ENCODE results near the gene DNAJA4.

Gene DNAJA4

DNA sequence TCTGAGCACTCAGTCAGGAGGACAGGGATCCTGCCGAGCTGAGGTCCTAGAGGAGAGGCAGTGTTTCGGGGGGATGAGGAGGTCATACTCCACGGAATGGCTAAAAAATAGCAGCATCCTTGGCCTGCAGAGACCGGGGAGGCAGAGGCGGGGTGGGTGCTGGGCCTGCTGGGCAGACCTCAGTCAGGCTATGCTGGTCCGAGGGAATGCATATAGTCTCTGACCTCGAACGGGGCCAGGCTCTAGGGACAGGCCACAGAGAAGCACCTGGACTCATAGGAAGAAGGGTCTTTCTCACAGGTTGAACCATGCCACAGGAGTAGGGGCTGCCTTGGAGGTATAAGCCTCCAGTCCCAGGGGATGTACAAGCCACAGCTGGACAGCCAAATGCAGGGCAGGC is 49.0 kb downstream of the DNAJA4 start:
- DNase-seq = no peak

DNA sequence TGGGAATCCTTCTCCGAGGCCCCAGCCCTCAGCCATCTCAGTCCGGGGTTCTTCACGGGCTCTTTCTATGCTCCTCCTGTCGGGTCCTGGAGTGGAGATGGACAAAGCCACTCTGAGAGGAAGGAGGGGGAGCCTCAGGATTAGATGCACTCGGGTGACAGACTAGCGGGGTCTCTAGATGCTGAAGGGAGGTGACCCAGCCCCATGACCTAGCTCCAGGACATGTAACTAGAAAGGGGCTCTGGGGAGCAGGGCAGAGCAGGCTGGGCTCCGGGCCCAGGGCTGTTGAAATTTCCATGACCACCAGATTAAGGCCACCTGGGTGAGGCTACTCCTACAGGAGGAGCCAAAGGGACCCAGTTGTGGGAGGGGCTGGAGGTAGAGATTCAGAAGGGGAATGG is 49.8 kb downstream of the DNAJA4 start:
- no peak for DNase-seq

DNA sequence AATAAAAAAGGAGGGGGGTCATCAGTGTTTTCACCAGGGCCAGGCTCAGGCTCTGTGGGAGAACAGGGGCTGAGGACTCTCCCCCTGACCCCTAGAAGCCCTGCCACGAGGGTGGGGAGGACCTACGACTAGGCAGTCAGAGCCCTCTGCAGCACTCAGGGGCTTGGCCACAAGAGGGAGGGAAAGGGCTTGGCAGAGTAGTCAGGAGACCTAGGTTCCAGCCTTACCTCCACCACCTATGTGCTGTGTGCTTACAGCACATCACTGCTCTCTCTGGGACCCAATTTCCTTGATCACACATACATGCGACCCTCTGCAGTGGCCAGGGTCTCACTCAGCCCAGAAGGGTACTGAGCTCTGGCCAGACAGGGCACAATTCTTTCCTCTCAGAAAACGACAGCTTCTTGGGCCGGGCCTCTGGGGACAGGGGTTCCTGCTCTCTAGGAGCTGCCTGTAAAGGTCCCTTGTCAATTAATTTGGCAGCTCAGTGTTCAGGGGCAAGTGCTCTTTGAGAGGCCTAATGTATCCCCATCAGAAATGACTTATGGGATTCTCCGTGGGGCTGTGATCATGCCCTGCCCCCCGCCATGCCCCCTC is 51.4 kb downstream of the DNAJA4 start:
- peak in 8 of 58 donors; percentile 7 to 48 (median 28) for DNase-seq

DNA sequence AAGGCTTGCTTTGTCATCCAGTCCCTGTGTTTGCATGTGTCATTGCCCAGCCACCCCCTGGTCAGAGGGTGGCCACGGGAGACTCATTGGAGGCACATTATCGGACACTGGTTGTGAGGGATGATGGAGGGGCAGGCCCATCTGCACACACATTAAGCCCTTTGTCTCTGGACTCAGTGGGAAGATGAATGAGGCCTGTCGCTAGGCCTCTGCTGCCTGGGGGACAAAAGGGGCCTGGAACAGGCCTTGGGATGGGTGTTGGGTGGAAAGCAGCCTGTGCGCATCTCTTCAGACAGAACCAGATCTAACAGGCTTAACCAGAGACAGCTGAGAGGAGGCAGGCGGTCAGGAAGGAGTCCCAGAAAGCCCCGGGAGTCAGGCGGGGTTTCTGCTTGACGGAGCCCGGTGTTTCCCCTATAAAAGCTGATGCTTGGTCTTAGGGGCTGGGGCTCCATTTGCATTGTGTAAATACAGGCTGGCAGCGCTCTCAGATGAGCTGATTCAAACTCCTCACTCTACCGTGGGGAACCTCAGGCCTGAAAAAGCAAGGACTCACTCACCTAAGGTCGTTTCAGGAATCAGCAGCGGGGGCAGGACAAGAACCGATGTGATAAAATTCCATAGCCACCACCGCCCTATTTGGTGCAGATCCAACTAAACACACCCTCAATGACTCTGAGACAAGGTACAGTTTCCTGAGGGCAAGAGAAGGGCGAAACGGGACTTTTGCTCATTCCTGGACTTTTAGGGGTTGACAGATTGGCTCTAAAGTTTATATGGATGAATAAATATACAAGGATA is 52.1 kb downstream of the DNAJA4 start:
- peak in 49 of 58 donors; percentile 4 to 89 (median 57) for DNase-seq

DNA sequence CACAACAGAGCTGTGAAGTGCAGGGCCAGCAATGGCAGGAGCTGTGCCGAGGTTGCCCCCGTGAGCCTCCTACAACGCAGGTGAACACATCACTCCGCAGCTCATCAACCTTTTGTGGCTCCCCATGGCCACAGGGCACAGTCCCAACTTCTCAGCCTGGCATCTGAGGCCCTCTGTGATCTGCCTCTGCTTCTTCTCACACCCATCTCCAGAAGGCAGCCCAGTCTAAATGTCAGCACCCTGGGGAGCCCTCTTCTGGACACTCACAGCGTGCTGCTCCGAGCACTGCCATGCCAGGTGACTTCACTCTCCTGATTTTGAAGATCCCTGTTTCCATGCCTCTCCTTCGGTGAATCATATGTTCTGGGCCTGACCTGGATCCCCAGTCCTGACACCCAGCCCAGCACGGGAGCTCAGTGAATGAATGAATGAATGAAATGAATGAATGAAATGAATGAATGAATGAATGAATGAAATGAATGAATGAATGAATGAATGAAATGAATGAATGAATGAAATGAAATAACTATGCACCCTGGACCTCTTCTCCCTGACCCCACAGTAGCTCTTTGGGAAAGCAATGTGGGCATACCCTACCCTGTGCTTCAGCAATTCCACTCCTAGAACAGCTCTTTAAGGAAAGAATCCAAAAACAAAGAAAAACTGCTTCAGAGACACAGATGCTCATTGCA is 52.9 kb downstream of the DNAJA4 start:
- peak in 1 of 58 donors; percentile 6 for DNase-seq

DNA sequence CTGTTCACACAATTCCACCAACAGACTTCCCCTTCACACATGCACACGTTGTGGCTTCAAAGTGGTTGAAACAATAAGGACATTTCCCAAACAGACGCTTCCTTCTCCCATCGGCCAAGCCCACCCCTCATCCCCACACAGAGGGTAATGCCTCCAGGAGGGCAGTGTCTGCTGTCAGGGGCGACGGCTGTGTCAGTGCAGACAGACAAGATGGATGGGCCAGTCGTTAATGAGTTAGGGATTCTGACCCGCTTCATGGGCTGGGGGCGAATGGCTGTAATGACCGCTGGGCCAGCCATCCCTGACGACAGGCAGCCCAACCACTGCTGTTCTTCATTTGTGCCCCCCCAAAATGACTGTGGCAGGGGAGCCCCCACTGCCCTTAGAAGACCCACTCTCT is 55.2 kb downstream of the DNAJA4 start:
- DNase-seq = no peak

DNA sequence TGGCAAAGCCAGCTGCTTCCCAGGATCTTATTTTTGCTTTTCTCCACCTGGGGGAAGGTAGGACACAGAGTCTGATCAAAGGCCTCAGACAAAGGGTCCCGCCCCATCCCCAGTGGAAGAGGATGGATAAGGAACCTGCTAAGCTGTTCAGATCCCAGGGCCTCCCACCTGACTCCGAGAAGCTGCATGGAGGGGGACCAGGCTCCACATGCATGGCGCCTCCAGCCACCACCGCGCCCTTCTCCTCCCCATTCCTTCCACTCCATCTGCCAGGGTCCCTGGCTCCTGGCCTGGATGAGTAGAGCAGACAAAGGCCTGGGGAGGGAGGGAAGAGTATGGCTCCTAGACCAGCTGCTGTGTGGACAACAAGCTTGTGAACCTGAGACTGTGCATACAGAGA is 55.8 kb downstream of the DNAJA4 start:
- no peak for DNase-seq

DNA sequence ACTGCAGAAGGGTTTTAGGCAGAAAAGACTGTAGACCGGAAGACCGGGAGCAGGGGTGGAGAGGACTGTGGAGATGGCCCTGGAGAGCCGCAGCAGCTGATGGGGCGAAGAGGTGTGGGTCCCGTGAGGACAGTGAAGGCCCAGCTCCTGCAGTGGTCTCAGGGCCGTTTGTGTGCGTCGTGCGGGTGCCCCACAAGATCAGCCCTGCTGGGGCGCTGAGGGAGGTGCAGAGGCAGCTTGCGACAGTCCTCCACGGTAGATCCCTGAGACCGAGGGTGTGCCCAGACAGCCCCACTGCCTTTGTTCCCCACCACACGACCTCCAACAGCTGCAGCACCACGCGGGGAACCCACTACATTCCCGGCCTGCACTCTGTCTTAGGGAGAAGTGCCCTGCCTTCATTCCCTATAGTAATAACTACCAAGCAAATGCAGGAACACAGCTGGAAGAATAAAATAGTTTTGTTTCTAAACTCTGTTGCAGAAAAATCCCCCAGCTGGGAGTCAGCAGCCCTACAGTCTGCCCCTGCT is 56.7 kb downstream of the DNAJA4 start:
- DNase-seq = no peak

DNA sequence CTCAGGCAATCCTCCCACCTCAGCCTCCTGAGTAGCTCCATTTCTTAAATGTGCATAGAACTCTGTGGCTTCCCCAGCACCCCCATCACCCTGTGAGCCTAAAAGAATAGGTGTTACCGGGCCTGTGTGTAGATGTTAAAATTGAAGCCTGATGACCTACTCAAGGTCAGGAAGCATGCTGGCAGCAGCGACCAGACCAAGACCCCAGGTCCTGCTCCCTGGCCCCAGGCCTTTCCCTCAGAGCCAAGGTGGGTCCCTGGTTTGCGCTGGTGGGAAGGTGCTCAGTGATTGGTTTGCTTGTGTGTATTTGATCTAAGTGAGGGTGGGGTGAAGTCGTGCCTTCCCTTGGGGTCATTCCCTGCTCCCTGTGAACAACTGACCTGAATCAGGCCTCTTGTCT is 57.4 kb downstream of the DNAJA4 start:
- no peak for DNase-seq

DNA sequence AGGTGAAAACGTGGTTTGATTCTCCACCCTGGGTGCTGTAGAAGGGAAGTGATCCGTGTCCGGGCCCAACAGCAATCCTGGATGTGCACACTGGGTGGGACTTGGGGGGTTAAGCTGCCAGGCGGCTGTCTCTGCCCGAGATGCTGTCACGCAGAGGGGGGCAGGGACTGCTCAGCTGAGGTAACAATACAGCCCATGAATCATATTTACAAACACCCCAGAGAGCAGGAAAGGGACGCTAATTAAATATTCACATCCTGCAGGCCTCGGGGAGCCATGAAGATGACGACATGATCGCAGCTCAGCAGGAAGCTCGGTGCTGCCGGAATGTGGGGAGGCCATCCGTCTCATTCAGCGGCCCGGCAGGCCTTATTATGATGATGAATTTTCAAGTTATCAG is 57.9 kb downstream of the DNAJA4 start:
- no peak for DNase-seq

DNA sequence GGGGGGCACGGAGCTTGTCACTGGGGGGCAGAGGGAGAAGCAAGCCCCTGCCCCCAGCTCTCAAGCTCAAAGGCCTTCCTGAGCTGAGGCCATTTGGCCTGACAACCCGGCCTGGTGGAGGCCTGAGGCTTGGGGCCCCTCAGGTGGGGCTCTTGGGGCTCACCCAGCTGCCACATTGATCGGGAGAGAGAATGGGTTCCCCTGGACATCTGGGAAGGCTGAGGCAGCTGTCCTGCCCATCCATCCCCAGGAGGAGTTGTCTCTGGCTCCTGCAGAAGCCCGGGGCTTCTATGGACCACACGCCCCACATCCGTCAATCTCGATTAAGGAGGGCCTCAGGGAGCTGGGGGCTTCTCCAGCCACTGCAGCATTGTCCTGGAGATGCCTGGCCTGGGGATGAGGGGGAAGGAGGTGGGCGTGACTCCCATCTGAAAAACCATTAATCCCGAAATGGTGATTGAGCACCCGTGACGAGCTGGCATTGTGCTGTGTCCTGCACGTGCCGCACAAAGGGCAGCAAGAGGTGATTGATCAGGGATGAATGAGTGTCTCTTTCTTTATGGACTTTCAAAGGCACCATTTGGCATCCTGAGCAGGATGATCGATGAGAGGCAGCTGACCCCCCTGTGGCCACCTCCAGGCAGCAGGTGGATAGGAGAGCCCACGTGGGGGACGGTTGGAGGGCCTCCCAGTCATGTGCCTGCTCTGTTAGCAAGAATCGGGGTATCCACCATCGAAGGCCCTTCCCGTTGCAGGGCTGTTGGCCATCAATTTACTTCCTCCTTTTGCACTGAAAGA is 58.6 kb downstream of the DNAJA4 start:
- DNase-seq = no peak

DNA sequence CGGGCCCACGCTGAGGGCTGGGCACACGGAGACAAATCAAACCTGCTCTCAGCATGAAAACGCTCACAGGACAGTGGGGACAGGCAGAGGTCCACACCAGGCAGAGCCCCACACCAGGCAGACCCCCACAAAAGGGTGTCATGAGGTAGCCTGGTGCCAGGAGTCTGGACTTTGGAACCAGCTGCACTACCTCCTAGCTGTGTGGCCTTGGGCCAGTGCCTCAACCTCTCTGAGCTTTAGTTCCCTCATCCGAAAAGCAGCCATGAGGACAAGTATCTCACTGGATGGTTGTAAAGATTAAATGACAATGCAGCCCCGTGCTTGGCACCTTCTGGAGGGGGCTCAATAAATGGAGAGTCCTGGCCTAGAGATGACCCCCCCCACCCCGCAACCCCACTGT is 59.3 kb downstream of the DNAJA4 start:
- DNase-seq = no peak

DNA sequence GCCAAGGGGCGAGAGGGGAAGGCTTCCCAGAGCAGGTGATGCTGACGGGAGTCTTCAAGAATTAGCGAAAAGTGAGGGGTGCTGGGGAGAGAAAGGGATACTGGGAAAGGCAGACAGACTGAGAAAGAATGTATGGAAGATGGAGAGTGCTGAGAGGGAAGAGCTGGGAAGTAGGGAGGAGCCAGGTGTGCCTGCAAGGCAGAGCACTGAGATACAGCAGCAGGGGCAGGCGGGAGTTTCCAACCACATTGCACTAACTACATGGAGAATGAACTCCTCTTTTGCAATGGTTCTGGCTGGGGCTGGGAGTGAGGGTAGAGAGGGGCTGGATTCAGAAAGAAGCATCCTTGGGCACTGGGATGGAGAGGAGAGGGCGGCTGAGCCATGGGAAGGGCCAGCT is 59.8 kb downstream of the DNAJA4 start:
- DNase-seq = no peak

DNA sequence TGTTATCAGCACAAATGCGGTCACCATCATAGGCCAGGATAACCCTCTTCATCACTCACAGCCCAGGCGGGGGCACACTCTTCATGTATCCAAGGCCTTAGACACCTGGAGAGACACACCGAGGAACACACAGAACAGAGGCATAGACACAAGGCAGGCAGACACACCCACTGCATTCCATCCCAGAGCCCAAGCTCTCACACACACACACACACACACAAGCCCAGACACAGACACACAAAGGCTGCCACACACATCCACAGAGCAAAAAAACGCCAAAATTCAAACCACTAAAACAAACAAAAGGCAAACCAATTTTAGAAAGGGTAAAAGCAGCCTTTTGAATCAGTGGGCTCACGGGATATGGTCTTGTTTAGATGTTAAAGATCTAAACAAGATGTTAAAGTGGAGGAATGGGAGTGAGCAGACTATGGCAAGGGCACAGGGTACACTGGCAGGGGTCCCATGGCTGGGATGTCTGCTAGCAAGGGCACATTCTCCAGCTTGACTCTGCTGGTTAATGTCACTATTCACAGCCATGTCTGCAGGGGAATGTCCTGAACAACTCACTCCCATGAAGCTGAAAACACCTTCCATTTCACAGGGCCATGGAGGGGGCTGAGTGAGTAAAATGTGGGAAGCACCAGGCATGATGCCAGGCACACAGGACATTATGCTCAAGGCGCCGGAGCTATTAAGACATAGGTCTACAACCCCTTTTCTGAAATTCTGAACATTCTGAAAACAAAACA is 60.9 kb downstream of the DNAJA4 start:
- DNase-seq = no peak

DNA sequence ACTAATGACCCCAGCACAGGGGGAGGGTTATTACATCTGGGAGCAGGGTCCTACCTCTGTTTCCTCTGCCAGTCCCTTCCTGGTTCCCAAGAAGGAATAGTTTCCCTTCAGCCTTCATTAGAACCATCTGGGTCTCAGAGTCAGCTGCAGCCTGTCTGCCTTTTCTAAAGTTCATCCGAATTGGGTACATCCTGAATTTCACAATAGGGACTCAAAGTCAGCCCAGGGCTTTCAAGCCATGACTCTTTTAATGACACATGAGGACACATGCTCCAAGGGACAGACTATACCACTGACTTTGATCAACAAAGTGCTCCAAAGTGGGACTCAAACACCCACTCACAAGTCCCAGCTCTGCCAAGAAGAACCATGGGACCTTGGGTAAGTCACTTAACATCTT is 63.1 kb downstream of the DNAJA4 start:
- DNase-seq = no peak

DNA sequence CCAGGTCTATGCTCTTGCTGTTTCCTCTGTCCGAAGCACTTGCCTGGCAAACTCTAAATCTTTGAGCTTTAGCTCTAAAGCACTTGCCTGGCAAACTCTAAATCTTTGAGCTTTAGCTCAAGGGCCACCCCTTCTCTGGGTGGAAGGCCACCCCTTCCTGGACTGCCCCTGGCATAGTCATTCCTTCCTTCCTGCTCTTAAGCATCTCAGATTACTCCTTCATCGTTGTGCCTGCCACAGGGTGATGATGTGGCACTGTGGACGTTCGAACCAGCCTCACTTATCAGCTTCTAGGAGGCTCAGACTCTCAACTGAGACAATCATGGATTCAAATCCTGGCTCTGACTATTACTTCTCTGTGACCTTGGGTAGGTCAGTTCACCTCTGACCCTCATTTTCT is 65.3 kb downstream of the DNAJA4 start:
- no peak for DNase-seq

Data from anterior cingulate cortex (tissue), 58 donors.